ENCODE data around the gene SF3B3.
"Not testable (repeated sequence)": the region's sequence is repeated elsewhere in the genome, so short reads cannot be mapped to it uniquely, and the experiment has no call there.

The SF3B3 gene

DNA sequence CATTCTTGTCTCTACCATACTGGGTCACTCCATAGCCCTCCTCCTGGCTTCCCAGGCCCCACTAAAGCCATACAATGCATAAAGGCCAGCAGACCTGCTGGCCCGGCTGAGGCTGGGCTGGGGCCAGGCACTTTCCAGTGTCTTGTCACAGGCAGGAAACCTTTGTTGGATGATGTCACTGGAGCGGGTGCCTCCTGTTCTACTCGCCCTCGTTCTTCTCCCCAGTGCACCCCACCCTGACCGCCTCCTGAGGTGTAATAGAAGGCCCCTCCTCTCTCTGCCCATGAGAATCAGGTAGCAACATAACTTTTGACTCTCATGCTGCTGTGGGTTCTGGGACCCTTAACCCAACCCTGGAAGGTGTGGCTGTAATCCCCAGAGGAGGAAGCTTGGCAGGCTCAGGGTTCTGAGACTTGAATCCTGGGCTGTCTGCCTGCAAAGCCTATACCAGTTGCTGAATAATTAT is 68.5 kb downstream of the SF3B3 start:
- DNase-seq = no peak

DNA sequence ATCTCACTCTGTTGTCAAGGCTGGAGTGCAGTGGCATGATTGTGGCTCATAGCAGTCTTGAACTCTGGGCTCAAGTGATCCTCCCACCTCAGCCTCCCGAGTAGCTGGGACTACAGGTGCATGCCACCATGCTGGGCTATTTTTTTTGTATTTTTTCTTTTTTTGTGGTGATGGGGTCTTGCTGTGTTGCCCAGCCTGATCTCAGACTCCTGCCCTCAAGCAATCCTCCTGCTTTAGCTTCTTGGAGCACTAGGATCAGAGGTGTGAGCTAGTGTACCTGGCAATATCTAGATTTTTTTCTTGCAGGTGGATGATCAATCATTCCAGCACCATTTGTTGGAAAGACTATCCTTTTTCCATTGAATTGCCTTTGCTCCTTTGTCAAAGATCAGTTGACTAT is 69.9 kb downstream of the SF3B3 start:
- DNase-seq = no peak

DNA sequence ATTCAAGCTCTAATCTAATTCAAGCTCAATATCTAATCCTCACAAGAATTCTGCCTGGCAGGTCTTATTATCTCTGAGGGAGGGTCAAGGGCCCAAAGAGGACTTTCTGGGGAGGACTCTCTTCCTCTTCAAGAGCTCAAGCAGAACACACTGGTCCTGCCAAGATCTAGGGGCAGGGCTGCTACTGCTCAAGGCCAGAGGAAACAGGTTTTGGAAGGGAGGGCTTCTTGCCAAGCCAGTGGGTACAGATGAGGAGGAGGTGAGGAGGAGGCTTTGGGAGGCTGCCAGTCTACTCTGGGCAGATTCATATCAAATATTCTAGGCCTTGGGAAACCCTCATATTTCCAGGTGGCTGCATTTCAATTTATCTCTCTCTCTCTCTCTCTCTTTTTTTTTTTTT is 71.0 kb downstream of the SF3B3 start:
- no peak for DNase-seq

DNA sequence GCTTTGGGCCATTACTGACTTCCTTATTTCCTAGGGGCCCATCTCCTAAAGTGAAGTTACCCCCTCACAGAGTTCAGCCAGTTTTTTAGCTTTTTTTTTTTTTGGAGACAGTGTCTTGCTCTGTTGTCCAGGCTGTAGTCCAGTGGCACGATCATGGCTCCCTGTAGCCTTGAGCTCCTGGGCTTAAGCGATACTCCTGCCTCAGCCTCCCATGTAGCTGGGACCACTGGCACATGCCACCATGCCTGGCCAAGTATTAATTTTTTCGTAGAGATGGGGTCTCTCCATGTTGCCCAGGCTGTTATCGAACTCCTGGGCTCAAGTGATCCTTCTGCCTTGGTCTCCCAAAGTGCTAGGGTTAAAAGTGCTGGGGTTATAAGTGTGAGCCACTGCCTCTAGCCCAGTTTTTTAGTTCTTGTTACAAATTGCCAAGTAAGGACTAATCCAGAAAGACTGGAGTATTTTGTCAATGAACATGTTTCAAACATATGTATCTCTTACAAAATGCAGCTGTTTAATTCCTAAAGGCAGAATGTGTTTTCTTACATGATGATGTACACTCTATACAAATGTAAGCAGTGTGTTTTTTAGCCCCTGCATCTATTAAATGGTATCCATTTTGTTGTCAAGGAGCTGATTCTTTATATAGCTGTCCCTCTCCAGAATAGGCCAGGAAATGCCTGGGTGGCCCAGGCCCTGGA is 73.7 kb downstream of the SF3B3 start:
- DNase-seq = no peak

DNA sequence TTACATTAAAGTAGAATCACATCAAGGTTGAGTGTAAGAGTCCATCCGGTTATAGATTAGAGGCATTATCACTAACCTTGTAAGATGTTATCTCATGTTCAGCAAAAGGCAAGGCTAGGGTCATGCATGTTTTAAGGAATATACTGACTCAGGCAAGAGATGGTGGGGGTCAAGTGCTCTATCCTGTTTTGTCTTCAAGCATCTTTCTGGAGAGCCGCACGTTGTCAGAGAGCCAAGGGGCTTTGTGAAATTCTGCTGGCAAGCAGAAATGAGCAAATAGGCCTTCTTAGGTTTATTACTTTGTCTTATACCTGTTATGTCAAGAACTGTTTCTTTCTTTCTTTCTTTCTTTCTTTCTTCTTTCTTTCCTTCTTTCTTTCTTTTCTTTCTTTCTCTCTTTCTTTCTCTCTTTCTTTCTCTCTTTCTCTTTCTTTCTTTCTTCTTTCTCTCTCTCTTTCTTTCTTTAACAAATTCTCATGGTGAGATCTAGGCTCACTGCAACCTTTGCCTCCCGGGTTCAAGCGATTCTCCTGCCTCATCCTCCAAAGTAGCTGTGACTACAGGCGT is 75.4 kb downstream of the SF3B3 start:
- no peak for DNase-seq

DNA sequence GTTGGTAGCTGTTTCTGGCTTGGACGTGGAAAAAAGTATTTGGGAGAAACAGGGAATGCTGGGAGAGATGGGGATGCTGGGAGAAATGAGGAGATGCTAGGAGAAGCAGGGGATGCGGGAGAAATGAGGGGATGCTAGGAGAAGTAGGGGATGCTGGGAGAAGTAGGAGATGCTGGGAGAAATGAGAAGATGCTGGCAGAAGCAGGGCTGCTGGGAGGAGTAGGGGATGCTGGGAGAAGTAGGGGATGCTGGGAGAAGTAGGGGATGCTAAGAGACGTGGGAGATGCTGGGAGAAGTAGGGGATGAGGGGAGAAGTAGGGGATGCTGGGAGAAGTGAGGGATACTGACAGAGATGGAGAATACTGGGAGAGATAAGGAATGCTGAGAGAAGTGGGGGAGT is 77.1 kb downstream of the SF3B3 start:
- no peak for DNase-seq

DNA sequence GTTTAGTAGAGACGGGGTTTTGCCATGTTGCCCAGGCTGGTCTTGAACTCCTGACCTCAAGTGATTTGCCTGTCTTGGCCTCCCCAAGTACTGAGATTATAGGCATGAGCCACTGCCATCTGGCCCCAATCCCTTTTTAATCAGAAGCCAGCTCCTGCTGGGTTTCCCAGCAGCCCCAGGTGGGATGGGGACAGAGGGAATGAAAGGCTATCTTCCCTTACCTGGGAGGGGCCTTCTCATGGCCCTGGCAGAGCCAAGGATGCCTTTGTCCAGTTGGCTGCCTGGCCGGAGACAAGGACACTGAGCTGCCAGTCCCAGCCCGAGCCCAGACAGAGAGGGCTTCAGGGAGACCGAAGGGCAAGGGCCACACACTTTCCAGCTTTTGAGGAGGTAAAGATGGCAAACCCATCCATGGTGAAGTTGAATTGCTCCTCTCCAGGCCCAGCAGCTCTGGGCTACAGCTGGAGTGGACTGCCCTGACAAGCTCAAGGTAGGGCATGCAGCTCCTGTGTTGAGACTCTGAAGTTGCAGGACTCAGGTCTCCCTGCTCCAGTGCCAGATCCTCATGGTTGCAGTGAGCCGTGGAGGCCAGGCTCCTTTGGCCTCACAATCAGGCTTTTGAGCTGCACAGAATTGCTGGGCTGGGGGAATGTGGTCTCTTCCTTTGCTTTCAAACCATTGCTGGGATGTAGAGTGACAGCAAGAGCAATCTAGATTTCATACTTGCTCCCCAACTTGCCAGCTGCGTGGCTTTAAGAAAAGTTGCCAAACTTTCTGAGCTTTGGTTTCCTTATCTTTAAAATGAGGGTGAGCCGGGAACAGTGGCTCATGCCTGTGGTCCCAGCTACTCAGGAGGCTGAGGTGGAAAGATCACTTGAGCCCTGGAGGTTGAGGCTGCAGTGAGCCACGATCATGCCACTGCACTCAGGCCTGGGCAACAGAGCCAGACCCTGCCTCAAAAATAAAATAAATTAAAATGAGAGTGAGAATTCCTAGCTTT is 78.3 kb downstream of the SF3B3 start:
- DNase-seq = no peak

DNA sequence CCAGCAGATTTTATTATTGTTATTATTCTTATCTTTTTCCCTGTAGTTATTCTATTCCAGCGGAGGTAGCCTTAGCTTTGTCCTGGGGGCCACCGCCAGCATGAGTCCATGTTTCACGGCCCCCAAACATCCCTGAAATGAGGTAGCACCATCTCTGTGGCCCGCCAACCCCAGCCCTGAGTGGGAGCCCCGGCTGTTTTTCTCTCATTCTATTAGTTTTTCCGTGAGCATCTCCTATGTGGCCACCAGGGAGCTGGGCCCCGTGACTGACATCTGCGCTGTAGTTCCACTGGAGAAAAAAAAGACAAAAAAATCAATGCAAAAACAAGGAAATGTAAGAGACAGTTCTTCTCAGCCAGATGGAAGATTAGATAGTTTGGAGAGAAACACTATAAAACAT is 79.2 kb downstream of the SF3B3 start:
- DNase-seq = no peak

DNA sequence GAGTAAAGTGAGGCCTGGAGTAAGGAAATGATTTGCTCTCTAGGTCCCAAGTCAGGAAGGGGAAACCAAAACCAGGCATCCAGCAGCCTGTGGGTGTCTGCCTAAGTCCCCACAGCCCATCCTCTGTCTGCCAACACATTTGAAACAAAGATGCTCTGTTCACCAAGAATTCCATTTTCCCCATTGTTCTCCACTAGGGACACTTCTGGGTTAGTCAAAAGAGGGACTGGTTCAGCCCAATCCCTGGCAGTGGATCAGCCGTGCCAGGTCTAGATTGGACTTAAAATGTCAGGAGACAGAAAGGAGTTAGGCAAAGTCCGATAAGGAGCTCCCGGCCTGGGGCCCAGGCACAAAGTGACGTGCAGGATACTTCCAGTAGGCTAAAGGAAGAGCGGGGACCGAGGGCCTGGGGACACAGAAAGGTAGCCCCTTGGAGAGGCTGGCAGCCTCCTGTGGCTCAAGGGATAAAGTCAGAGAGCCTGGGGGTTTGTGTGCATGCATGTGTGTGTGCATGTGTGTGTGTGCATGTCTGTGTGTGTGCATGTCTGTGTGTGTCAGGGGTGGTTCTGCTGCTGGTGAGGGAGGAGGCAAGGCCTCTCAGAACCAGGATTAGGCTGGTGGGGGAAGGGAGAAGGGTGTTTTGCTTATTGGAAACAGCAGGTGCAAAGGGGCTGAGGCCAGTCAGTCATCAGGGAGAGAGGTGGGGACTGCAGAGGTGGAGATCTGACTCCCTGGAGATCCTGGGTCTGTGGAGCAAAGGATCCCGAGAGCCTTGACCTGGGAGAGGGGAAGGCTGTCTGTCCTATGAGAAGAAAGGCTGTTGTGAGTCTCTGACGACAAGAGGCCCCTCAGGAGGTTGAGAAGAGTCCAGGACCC is 81.0 kb downstream of the SF3B3 start:
- no peak for DNase-seq

DNA sequence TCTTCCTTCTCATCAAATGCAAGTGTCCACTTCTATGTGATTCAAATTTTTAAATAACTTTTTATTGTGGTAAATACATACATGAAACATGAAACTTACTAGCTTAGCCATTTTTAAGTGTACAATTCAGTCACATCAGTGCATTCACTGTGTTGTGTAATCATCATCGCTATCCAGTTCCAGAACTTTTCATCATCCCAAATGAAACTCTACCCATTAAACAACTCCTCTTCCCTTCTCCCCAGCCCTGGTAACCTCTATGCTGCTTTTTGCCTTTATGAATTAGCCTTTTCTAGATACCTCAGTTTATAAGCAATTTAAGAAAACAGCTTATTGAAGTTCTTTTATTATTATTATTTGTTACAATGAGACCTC is 81.7 kb downstream of the SF3B3 start:
- DNase-seq = no peak

DNA sequence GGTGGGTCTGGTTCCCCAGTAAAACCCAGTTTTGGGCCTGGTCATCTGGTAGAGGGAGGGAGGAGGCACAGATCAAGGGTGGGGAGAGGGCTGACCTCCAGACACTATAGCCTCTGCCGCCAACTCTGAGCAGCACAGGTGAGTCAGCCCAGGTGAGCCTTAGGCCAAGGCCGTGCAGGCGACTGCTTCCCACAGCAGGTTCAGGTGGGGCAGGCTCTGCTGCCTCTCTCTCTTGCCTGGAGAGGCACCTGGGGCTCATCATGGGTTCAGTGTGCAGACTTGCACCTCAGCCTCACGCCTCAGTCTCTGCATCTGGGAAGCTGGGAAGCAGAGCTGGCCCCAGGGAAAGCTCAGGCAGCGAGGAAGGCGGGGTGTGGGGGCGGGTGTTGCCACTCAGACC is 84.9 kb downstream of the SF3B3 start:
- DNase-seq = no peak

DNA sequence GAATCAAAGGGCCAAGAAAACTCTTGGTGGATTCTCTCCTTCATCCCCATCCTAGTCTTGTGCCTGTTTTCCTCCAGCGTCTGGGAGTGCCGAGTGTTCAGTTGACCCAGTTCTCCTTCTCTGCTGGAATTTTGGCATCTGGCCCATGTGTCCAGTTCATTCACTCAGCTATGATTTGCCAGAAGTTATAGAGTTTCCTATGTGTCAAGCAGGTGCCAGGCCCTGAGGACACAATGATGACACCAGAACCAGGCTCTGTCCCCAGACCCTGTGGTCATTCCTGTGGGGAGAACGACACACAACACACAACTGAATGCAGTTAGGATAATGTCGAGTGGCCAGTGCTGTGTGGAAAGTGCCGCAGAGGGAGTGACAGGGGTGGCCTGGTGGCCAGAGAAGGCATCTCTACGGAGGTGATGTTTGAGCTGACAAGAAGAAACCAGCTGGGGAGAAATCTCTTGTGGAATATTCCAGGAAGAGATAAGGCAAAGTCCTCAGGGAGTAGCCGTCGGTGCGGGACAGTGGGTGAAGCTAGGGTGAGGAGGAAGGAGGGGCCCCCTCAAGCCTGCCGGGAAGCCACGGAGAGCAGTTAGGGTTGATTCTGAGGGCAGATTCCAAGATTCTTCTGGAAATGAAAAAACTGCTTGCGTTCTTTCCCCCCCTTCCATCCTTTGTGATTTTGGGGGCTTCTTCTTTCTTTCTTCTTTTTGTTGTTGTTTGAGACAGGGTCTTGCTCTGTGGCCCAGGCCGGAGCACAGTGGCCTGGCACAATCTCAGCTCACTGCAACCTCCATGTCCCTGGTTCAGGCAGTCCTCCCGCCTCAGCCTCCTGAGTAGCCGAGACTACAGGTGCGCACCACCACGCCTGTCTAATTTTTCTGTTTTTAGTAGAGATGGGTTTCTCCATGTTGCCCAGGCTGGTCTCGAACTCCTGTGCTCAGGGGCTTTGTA is 86.9 kb downstream of the SF3B3 start:
- no peak for DNase-seq

DNA sequence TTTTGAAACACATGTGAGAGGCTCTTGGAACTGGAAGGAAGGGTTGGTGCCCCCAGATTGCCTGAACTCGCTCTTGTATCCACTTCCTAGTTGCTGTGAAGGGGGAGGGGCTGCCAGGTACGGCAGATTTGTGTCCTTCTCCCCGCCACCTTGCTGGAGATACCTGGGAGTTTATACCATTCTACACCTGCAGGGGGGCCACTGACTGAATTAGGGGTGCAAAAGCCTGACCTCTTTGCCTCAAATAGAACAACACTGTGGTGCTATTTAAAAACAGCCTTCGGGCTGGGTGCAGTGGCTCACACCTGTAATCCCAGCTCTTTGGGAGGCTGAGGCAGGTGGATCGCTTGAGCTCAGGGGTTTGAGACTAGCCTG is 87.6 kb downstream of the SF3B3 start:
- DNase-seq = no peak

DNA sequence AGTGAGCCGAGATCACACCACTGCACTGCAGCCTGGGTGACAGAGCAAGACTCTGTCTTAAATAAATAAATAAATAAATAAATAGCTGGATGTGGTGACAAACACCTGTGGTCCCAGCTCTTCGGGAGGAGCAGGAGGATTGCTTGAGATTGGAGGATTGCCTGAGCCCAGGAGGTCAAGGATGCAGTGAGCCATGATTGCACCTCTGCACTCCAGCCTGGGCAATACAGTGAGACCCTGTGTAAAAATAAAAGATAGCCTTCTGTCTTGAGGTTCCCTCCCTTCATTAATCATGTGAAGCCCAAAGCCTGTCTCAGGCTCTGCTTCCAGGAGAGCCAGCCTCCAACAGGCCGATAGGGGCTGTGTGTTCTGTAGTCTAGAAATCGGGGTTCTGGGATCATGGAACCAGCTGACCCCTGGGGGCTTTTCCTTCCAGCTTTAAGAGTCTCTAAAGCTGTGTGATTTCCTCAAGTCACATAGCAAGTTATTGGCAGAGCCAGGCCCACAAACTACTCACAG is 88.2 kb downstream of the SF3B3 start:
- DNase-seq = no peak

DNA sequence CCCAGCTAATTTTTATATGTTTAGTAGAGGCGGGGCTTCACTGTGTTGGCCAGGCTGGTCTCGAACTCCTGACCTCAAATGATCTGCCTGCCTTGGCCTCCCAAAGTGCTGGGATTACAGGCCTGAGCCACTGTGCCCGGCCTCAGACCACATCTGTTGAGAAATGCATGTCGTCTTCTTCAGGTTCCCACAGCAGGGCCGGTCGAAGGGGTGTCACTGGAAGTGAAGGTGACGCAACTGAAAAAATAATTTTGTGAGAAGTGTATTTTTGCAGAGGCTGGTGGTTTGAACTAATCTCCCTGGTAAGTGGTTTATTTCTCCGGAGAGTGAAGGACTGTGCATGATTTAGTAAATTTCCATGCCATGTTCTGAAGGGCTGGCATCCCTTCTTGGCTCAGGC is 89.3 kb downstream of the SF3B3 start:
- DNase-seq = no peak

DNA sequence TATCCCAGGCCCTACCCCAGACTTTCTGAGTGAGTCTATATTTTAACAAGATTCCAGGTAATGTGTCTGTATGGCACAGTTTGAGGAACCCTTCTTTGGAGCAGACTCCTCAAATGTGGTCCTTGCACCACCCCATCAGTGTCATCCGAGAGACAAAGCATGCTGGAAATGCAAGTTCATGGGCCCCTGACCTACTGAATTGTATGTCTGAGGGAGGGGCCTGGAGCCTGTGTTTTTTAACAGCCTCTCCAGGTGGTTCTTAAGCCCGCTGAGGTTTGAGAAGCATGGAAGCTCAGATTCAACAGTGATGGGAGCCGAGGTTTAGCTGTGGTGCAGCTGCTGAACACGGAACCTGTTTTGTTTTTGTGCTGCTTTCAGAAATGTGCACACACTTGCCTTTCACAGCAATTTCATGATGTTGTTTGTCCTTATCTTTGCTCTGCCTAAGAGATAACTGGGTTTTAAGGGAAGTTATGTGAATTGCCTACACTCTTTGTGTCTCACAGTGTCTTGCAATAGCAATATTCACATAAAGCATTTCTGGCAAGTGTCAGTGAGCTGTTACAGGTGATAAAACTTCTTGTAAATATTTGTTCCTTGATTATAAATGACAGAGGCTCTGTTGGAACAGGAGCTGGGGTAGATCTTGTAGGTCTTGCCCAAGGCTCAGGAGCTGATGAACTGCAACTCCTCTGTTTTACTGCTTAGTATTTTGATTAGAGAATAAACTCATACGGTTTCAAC is 90.8 kb downstream of the SF3B3 start:
- no peak for DNase-seq

DNA sequence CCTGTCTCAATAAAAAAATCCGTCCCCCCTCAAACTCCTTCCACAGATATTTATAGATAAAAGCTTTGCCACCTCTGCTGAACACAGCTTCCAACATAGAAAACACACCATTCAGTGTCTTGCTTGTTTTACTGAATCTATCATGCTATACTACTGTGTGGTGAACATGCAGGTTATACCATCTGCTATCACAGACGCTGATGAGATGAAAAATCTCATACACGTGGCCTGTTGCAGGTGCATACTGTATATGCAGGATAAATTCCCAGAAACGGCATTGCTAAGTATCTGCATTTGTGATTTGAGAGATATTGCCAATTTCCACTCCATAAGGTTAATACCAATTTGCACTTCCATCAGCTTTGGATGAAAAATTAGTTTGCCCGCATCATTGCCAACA is 92.3 kb downstream of the SF3B3 start:
- no peak for DNase-seq

DNA sequence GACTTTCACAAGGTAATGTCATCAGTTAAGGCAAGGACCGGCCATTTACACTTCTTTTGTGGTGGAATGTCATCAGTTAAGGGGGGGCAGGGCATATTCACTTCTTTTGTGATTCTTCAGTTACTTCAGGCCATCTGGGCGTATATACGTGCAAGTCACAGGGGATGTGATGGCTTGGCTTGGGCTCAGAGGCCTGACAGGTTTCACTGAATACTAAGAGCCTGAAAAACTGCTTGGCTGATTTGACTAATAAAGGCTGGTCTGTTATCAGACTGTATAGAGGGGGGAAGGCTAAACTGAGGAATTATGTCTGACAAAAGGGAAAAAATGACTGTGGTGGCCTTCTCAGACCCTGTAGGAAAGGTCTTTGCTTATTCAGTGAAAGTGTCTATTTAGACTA is 98.2 kb downstream of the SF3B3 start:
- not testable (repeated sequence) for DNase-seq
